HepG2 (cell line): ENCODE measurements around the gene PLIN3. TPM values are rescaled to one million over a fixed set of nuclear protein-coding genes. Genes with fewer than 3 reads are reported as not detected.

Experiments
- ATRX ChIP-seq: sonication (generic); formaldehyde crosslinking; IDR thresholded peaks from 2 replicates; pipeline ENCODE4 v1.4.0; 2020; ENCODE audit warnings: missing genetic modification reagents, borderline replicate concordance
- CBX1 ChIP-seq: IDR thresholded peaks from one replicate; pipeline ENCODE4 v1.6.1; 2016; ENCODE audit warnings: antibody characterized with exemption, low read depth
- DNMT1 ChIP-seq: sonication (generic); formaldehyde crosslinking; IDR thresholded peaks from 2 replicates; pipeline ENCODE4 v1.5.1; 2020; ENCODE audit warnings: mild to moderate bottlenecking, missing genetic modification reagents
- ELF1 ChIP-seq: sonication (generic); formaldehyde crosslinking; IDR thresholded peaks from 2 replicates; pipeline ENCODE4 v1.4.0; 2020; ENCODE audit warnings: missing genetic modification reagents
- FOSL1 ChIP-seq: sonication (generic); formaldehyde crosslinking; IDR thresholded peaks from 2 replicates; pipeline ENCODE4 v1.9.0; 2021; ENCODE audit warnings: missing genetic modification reagents, borderline replicate concordance
- FOXA3 ChIP-seq: IDR thresholded peaks from 2 replicates; pipeline ENCODE4 v1.6.1; 2016; ENCODE audit warnings: missing genetic modification reagents, missing compliant biosample characterization
- KIAA2018 ChIP-seq: sonication (generic); formaldehyde crosslinking; IDR thresholded peaks from 2 replicates; pipeline ENCODE4 v1.5.0; 2020; ENCODE audit warnings: mild to moderate bottlenecking, missing genetic modification reagents, borderline replicate concordance
- KMT2B ChIP-seq: IDR thresholded peaks from 2 replicates; pipeline ENCODE4 v1.6.1; 2016; ENCODE audit warnings: missing genetic modification reagents, missing compliant biosample characterization
- MED1 ChIP-seq: sonication (generic); formaldehyde crosslinking; IDR thresholded peaks from 2 replicates; pipeline ENCODE4 v1.4.0; 2020; ENCODE audit warnings: missing genetic modification reagents
- MTERF4 ChIP-seq: sonication (generic); formaldehyde crosslinking; IDR thresholded peaks from 2 replicates; pipeline ENCODE4 v1.8.0; 2023; ENCODE audit warnings: mild to moderate bottlenecking, missing genetic modification reagents
- SPEN ChIP-seq: sonication (generic); formaldehyde crosslinking; IDR thresholded peaks from 2 replicates; pipeline ENCODE4 v1.5.1; 2020; ENCODE audit warnings: low read depth, mild to moderate bottlenecking, missing genetic modification reagents
- STAG1 ChIP-seq: sonication (generic); formaldehyde crosslinking; IDR thresholded peaks from 2 replicates; pipeline ENCODE4 v1.4.0; 2020; ENCODE audit warnings: missing genetic modification reagents
- TFDP2 ChIP-seq: sonication (generic); formaldehyde crosslinking; IDR thresholded peaks from 2 replicates; pipeline ENCODE4 v1.4.0; 2020; ENCODE audit warnings: missing genetic modification reagents
- ZNF160 ChIP-seq: sonication (generic); formaldehyde crosslinking; IDR thresholded peaks from 2 replicates; pipeline ENCODE4 v1.8.0; 2022; ENCODE audit warnings: mild to moderate bottlenecking, inconsistent platforms, missing genetic modification reagents
- ZNF275 ChIP-seq: sonication (generic); formaldehyde crosslinking; IDR thresholded peaks from 2 replicates; pipeline ENCODE4 v1.8.0; 2022; ENCODE audit warnings: missing genetic modification reagents, mild to moderate bottlenecking, inconsistent platforms, borderline replicate concordance
- ZSCAN30 ChIP-seq: sonication (generic); formaldehyde crosslinking; IDR thresholded peaks from 2 replicates; pipeline ENCODE4 v1.5.0; 2020; ENCODE audit warnings: mild to moderate bottlenecking, missing genetic modification reagents
- polyA plus RNA-seq, 8 experiments: library from polyadenylated mRNA; depleted of rRNA in 3 of 8; stranded (reverse) in 7 of 8; unstranded in 1 of 8; fragments of >200 nt; fragmentation: Illumina TruSeq in 4 of 8; extraction: Trizol in 4 of 8; gene quantifications; 2 replicates each; pipeline versions ENCODE4 v1.2.1 to v1.2.3, GENCODE V29; 2011 to 2016; ENCODE audit warnings: low read depth in 4 of 8, missing spikeins in 1 of 8, mixed read lengths in 1 of 8; ENCODE audit not compliant: insufficient read depth in 1 of 8
- total RNA-seq, 5 experiments: library from RNA; depleted of rRNA; stranded (reverse); fragments of >200 nt; fragmentation: Illumina TruSeq; extraction: Trizol; gene quantifications; 2 replicates each; pipeline ENCODE4 v1.2.3, GENCODE V29; 2016; ENCODE audit warnings: low read depth in 1 of 5

PLIN3 gene
- total and polyA plus RNA-seq, 2 of the 13 experiments (the other 11 are each of a cell fraction or from before 2014, with no cell fraction given), result 49.3 to 57.9 TPM

- 0 out of 2 replicates have a peak, but pooled peaks have one; percentile 13 for TF ChIP-seq ELF1 (CRISPR knock-in tag)
- TF ChIP-seq STAG1 (CRISPR knock-in tag), result peak; percentile 93
- TF ChIP-seq MED1, result no peak
- no peak for TF ChIP-seq ZNF275 (CRISPR knock-in tag)
- no peak for TF ChIP-seq TFDP2 (CRISPR knock-in tag)
- TF ChIP-seq KIAA2018, result no peak
- no peak for TF ChIP-seq ZNF160
- TF ChIP-seq FOSL1 (CRISPR knock-in tag), result no peak
- no peak for TF ChIP-seq ZSCAN30 (CRISPR knock-in tag)
- 0 out of 2 replicates have a peak, but pooled peaks have one; percentile 12 for TF ChIP-seq FOXA3
- 0 out of 2 replicates have a peak, but pooled peaks have one; percentile 26 for TF ChIP-seq KMT2B (CRISPR knock-in tag)
- no peak for TF ChIP-seq ATRX (CRISPR knock-in tag)
- peak; percentile 22 for TF ChIP-seq CBX1
- TF ChIP-seq DNMT1 (CRISPR knock-in tag), result no peak
- 0 out of 2 replicates have a peak, but pooled peaks have one; percentile 22 for TF ChIP-seq MTERF4
- 0 out of 2 replicates have a peak, but pooled peaks have one; percentile 49 for TF ChIP-seq SPEN
These were observed 63.5 kb downstream of the PLIN3 start (continued) for GRCh38 chr19:4803736-4804695.
